ENCODE results near the gene PGM1.

The PGM1 gene

GRCh38 chr1:63643517-63643916 lies 50.3 kb downstream of the PGM1 start:
- no peak for DNase-seq (ENCODE audit: low read depth)

GRCh38 chr1:63643926-63644325 lies 50.7 kb downstream of the PGM1 start:
- no peak overlapping the region for H3K4me3 ChIP-seq (ENCODE audit: low read length)
- DNase-seq (ENCODE audit: low read depth) = no peak
- TF ChIP-seq CTCF (IDR thresholded peaks at IDR 0.05; ENCODE audit: insufficient read depth, low read depth, low read length, missing control alignments) = no peak

More at GRCh38 chr1:63643517-63643916, 50.3 kb downstream of the PGM1 start:
- no peak for TF ChIP-seq CTCF (IDR thresholded peaks at IDR 0.05; ENCODE audit: insufficient read depth, low read depth, low read length, missing control alignments)
- H3K4me3 ChIP-seq (ENCODE audit: low read length) = no peak overlapping the region

- no peak for DNase-seq (ENCODE audit: low read depth)
- no peak overlapping the region for H3K4me3 ChIP-seq (ENCODE audit: low read length)
- TF ChIP-seq CTCF (IDR thresholded peaks at IDR 0.05; ENCODE audit: insufficient read depth, low read depth, low read length, missing control alignments) = no peak
These were observed 52.1 kb downstream of the PGM1 start for GRCh38 chr1:63645317-63645716.

GRCh38 chr1:63648689-63649088 lies 55.5 kb downstream of the PGM1 start:
- no peak for DNase-seq (ENCODE audit: low read depth)
- TF ChIP-seq CTCF (IDR thresholded peaks at IDR 0.05; ENCODE audit: insufficient read depth, low read depth, low read length, missing control alignments) = no peak
- H3K4me3 ChIP-seq (ENCODE audit: low read length) = no peak overlapping the region

GRCh38 chr1:63651161-63651701 lies 58.0 kb downstream of the PGM1 start:
- TF ChIP-seq CTCF (IDR thresholded peaks at IDR 0.05; ENCODE audit: insufficient read depth, low read depth, low read length, missing control alignments) = no peak
- no peak for DNase-seq (ENCODE audit: low read depth)
- no peak overlapping the region for H3K4me3 ChIP-seq (ENCODE audit: low read length)

GRCh38 chr1:63653976-63654375 lies 60.8 kb downstream of the PGM1 start:
- TF ChIP-seq CTCF (IDR thresholded peaks at IDR 0.05; ENCODE audit: insufficient read depth, low read depth, low read length, missing control alignments) = no peak
- DNase-seq (ENCODE audit: low read depth) = no peak
- H3K4me3 ChIP-seq (ENCODE audit: low read length) = no peak overlapping the region

- no peak overlapping the region for H3K4me3 ChIP-seq (ENCODE audit: low read length)
- no peak for TF ChIP-seq CTCF (IDR thresholded peaks at IDR 0.05; ENCODE audit: insufficient read depth, low read depth, low read length, missing control alignments)
- DNase-seq (ENCODE audit: low read depth) = no peak
These were observed 66.2 kb downstream of the PGM1 start for GRCh38 chr1:63659448-63659847.
